ENCODE data around the gene DNAJB9. TPM values are rescaled to one million over a fixed set of nuclear protein-coding genes. Genes with fewer than 3 reads are reported as not detected.
"Not testable (repeated sequence)": the region's sequence is repeated elsewhere in the genome, so short reads cannot be mapped to it uniquely, and the experiment has no call there.

DNAJB9 gene
- total RNA-seq, 2 donors from 2014 or later: 60.2 to 100.0 TPM

DNA sequence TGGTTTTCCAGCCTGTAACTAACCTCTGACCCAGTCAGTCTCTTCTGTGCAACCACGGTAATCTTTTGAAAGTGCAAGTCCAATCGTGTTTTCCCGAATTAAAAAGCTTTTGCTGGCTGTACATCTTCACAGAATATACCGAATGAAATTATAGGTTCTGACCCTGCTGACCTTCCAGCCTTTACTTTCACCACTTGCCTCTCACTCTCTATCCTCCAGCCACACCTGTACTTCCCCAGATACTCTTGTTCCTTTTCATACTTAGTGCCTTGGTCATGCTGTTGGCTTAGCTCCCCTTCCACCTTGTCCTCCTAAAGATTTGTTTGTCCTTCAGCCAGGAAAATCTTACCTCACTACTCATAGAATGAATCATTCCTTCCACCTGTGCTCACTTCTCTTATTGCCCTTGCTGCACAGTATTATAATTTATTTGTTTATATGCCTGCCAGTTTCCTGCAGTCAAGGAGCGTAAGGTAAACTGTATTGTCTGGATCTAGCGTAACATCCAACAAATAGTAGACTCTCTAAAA, 41.4 kb upstream of the DNAJB9 start:
- Histone ChIP-seq H3K36me3 (no peaks in the 10 kb centered on the region), H3K4me1 (peaks cover 0 to 20% of the 10 kb centered on the region in 2 donors), H3K27ac (no peak overlapping the region), H3K27me3 (no peaks in the 10 kb centered on the region), H3K4me3 (no peak overlapping the region), H3K9me3 (no peaks in the 10 kb centered on the region)
- TF ChIP-seq, protein P1, sequence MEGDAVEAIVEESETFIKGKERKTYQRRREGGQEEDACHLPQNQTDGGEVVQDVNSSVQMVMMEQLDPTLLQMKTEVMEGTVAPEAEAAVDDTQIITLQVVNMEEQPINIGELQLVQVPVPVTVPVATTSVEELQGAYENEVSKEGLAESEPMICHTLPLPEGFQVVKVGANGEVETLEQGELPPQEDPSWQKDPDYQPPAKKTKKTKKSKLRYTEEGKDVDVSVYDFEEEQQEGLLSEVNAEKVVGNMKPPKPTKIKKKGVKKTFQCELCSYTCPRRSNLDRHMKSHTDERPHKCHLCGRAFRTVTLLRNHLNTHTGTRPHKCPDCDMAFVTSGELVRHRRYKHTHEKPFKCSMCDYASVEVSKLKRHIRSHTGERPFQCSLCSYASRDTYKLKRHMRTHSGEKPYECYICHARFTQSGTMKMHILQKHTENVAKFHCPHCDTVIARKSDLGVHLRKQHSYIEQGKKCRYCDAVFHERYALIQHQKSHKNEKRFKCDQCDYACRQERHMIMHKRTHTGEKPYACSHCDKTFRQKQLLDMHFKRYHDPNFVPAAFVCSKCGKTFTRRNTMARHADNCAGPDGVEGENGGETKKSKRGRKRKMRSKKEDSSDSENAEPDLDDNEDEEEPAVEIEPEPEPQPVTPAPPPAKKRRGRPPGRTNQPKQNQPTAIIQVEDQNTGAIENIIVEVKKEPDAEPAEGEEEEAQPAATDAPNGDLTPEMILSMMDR (IDR thresholded peaks at IDR 0.05): no peak
- no peak for DNase-seq (ENCODE audit: low spot score)

DNA sequence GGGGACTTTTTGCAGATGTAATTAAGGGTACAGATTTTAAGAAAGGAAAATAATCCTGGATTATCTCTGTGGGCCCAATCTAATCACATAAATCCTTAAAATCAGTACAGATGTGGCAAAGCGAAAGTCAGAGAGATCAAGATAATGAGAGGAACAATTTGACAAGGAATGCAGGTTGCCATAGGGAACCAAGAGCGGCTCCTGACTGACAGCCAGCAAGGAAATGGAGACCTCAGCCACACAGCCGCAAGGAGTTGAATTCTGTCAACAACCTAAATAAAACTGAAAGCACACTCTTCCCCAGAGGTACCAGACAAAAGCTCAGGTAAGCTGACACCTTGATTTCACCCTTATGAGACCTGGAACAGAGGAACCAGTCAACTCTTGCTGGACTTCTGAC, 40.3 kb upstream of the DNAJB9 start:
- TF ChIP-seq, protein P1 (IDR thresholded peaks at IDR 0.05): no peak
- H3K4me3 ChIP-seq: no peak overlapping the region
- H3K27ac ChIP-seq: no peak overlapping the region
- no peak for DNase-seq (ENCODE audit: low spot score)
- H3K27me3 ChIP-seq: no peaks in the 10 kb centered on the region
- no peaks in the 10 kb centered on the region for H3K9me3 ChIP-seq
- H3K36me3 ChIP-seq: no peaks in the 10 kb centered on the region
- peaks cover 0 to 9% of the 10 kb centered on the region in 2 donors for H3K4me1 ChIP-seq

DNA sequence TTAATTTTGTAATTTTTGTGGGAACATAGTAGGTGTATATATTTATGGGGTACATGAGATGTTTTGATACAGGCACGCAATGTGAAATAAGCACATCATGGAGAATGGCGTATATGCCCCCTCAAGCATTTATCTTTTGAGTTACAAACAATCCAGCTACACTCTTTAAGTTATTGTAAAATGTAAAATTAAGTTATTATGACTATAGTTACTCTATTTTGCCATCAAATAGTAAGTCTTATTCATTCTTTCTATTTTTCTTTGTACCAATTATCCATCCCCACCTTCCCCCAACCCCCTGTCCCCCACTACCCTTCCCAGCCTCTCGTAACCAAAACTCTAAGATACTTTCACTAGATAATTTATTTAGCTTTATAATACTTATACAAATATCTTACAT, 36.0 kb upstream of the DNAJB9 start:
- H3K27ac ChIP-seq: no peak overlapping the region
- no peak overlapping the region for H3K4me3 ChIP-seq
- no peaks in the 10 kb centered on the region for H3K4me1 ChIP-seq
- no peaks in the 10 kb centered on the region for H3K27me3 ChIP-seq
- TF ChIP-seq, protein P1 (IDR thresholded peaks at IDR 0.05): no peak
- no peak for DNase-seq (ENCODE audit: low spot score)
- no peaks in the 10 kb centered on the region for H3K36me3 ChIP-seq
- H3K9me3 ChIP-seq: no peaks in the 10 kb centered on the region

DNA sequence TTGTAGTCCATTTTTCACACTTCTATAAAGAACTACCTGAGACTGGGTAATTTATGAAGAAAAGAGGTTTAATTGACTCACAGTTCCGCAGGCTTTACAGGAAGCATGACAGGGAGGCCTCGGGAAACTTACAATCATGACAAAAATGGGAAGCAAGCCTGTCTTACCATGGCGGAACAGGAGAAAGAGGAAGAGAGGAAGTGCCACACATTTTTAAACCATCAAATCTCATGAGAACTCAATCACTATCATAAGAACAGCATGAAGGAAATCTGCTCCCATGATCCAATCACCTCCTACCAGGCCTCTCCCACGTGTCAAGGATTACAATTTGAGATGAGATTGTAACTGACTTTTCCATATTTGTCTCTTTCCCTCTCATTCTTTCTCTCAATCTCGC, 34.4 kb upstream of the DNAJB9 start:
- TF ChIP-seq, protein P1 (IDR thresholded peaks at IDR 0.05): no peak
- H3K4me1 ChIP-seq: no peaks in the 10 kb centered on the region
- H3K9me3 ChIP-seq: no peaks in the 10 kb centered on the region
- no peak for DNase-seq (ENCODE audit: low spot score)
- H3K27ac ChIP-seq: no peak overlapping the region
- H3K4me3 ChIP-seq: no peak overlapping the region
- no peaks in the 10 kb centered on the region for H3K36me3 ChIP-seq
- no peaks in the 10 kb centered on the region for H3K27me3 ChIP-seq

DNA sequence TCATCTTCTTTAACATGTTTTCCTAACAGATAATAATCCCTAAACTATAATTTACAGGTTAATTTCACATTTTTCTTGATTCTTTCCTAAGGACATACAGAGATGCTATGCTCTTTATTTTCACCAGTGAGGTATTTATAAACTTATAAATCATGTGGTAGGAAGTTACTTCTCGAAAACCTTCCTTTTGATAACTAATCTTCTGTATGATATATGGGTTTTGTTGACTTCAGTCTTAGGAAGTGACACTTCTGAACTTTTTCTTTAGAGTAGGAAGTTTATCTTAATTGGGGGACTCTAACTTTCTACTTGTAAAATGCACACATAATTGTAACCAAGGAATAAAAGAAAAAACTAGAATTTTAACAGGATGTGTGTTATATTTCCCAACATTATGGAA, 33.9 kb upstream of the DNAJB9 start:
- H3K27me3 ChIP-seq: no peaks in the 10 kb centered on the region
- H3K4me3 ChIP-seq: no peak overlapping the region
- no peaks in the 10 kb centered on the region for H3K9me3 ChIP-seq
- TF ChIP-seq, protein P1 (IDR thresholded peaks at IDR 0.05): no peak
- H3K27ac ChIP-seq: no peak overlapping the region
- no peak for DNase-seq (ENCODE audit: low spot score)
- no peaks in the 10 kb centered on the region for H3K36me3 ChIP-seq
- H3K4me1 ChIP-seq: no peaks in the 10 kb centered on the region

DNA sequence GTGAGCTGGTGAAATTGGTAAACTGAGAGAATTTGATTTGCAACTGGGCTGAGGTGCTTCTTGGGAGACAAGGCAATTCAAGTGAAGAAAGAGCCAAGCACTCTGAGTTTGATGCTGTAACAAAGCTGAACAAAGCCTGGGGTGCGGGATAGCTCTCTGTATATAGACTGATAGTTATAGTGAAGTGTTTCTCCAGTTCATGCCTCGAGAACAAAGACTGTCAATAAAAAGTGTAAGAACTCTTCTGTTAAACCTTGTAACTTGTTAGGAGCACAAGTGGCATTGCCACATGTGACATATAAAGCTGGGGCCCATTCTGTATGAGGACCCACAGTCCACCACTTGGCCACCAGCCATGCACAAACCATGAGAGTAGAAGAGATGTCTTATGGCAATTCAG, 32.4 kb upstream of the DNAJB9 start:
- no peaks in the 10 kb centered on the region for H3K36me3 ChIP-seq

DNA sequence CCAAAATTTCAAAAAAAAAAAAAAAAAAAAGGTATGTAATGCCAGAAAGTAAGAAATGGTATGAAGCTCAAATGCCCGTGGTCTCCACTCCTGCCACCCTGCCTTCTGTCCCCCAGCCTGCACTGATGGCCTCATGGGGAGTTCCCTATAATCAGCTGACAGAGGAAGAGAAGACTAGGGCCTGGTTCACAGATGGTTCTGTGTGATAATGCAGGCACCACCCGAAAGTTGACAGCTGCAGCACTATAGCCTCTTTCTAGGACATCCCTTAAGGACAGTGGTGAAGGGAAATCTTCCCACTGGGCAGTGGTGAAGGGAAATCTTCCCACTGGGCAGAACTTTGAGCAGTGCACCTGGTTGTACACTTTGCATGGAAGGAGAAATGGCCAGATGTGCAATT, 31.4 kb upstream of the DNAJB9 start:
- not testable (repeated sequence) for H3K27me3 ChIP-seq, H3K36me3 ChIP-seq

More for the DNA sequence above, 32.4 kb upstream of the DNAJB9 start:
- no peak for DNase-seq (ENCODE audit: low spot score)
- no peaks in the 10 kb centered on the region for H3K4me1 ChIP-seq
- no peaks in the 10 kb centered on the region for H3K9me3 ChIP-seq
- no peaks in the 10 kb centered on the region for H3K27me3 ChIP-seq
- TF ChIP-seq, protein P1 (IDR thresholded peaks at IDR 0.05): no peak
- no peak overlapping the region for H3K27ac ChIP-seq
- H3K4me3 ChIP-seq: no peak overlapping the region

DNA sequence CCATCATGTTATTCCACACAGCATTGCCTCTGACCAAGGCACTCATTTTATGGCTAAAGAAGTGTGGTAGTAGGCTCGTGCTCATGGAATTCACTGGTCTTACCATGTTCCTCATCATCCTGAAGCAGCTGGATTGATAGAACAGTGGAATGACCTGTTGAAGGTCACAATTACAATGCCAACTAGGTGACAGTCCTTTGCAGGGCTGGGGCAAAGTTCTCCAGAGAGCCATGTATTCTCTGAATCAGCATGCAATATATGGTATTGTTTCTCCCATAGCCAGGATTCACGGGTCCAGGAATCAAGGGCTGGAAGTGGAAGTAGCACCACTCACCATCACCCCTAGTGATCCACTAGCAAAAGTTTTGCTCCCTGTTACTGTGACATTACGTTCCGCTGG, 31.0 kb upstream of the DNAJB9 start:
- H3K27ac ChIP-seq; H3K27me3 ChIP-seq; H3K36me3 ChIP-seq; H3K9me3 ChIP-seq; H3K4me1 ChIP-seq; DNase-seq (ENCODE audit: low spot score); H3K4me3 ChIP-seq: not testable (repeated sequence)

More for the DNA sequence above, 31.4 kb upstream of the DNAJB9 start:
- H3K27ac ChIP-seq; H3K4me1 ChIP-seq; DNase-seq (ENCODE audit: low spot score); H3K4me3 ChIP-seq; H3K9me3 ChIP-seq: not testable (repeated sequence)

All from right atrium auricular region (tissue), 2 donors.